Endodermal cell (in vitro differentiated cells): ENCODE results near the gene NAALADL2. TPM values are rescaled to one million over a fixed set of nuclear protein-coding genes. Genes with fewer than 3 reads are reported as not detected.

Source experiments
- DNase-seq: peaks from one replicate; pipeline ENCODE4 v3.0.0-alpha.2; 2017
- H3K27ac ChIP-seq: 2 replicates; pipeline ENCODE4 v1.5.1; 2013; ENCODE audit warnings: mild to moderate bottlenecking, low read depth, low read length, moderate library complexity
- H3K27me3 ChIP-seq: 2 replicates; pipeline ENCODE4 v1.6.1; 2013; ENCODE audit warnings: mild to moderate bottlenecking, low read length, moderate library complexity; ENCODE audit not compliant: insufficient read depth, control insufficient read depth, poor library complexity, severe bottlenecking
- H3K36me3 ChIP-seq: 2 replicates; pipeline ENCODE4 v1.7.0; 2013; ENCODE audit warnings: mild to moderate bottlenecking, low read length, moderate library complexity; ENCODE audit not compliant: control insufficient read depth, insufficient read depth
- H3K4me1 ChIP-seq: one replicate; pipeline ENCODE4 v1.7.0; 2013; ENCODE audit warnings: low read length; ENCODE audit not compliant: control insufficient read depth, insufficient read depth
- H3K4me3 ChIP-seq: 2 replicates; pipeline ENCODE4 v1.5.1; 2013; ENCODE audit warnings: mild to moderate bottlenecking, low read length, moderate library complexity
- H3K9ac ChIP-seq: 2 replicates; pipeline ENCODE4 v1.6.1; 2013; ENCODE audit warnings: mild to moderate bottlenecking, low read length, moderate library complexity; ENCODE audit not compliant: poor library complexity, severe bottlenecking; ENCODE audit errors: extremely low read depth
- H3K9me3 ChIP-seq: 2 replicates; pipeline ENCODE4 v1.6.1; 2013; ENCODE audit warnings: mild to moderate bottlenecking, low read length, moderate library complexity; ENCODE audit not compliant: control insufficient read depth
- H3K27ac Mint-ChIP-seq: 2 replicates; pipeline ENCODE4 v1.8.0; 2020; ENCODE audit warnings: mixed read lengths
- H3K27me3 Mint-ChIP-seq: 2 replicates; pipeline ENCODE4 v1.8.0; 2021; ENCODE audit warnings: mild to moderate bottlenecking, mixed read lengths; ENCODE audit not compliant: insufficient read depth
- H3K36me3 Mint-ChIP-seq: 2 replicates; pipeline ENCODE4 v1.8.0; 2020; ENCODE audit warnings: low read depth, mixed read lengths
- H3K4me1 Mint-ChIP-seq: 2 replicates; pipeline ENCODE4 v1.8.0; 2020; ENCODE audit warnings: mixed read lengths
- H3K4me3 Mint-ChIP-seq: 2 replicates; pipeline ENCODE4 v1.8.0; 2020; ENCODE audit warnings: mild to moderate bottlenecking, moderate library complexity, mixed read lengths
- H3K9me3 Mint-ChIP-seq: 2 replicates; pipeline ENCODE4 v1.8.0; 2020; ENCODE audit warnings: mild to moderate bottlenecking, mixed read lengths
- CTCF ChIP-seq: fragments of 200-600 bp; sonication (generic); conservative IDR thresholded peaks from 2 replicates; pipeline ENCODE4 v1.5.0; 2021; ENCODE audit warnings: antibody characterized with exemption, mild to moderate bottlenecking
- WGBS, 2 experiments: methylation state at CpG; one replicate each; pipeline versions ENCODE4 v1.1.5 to v1.1.7; 2013; ENCODE audit warnings: missing lambda C conversion rate in 2 of 2, mixed read lengths in 1 of 2; ENCODE audit not compliant: insufficient coverage in 1 of 2, insufficient read length in 1 of 2; 5-methylcytosine and 5-hydroxymethylcytosine counted together
- total RNA-seq, 2 donors: library from RNA; stranded (reverse); fragmentation: NEBNext Ultra II Directional in 1 of 2; extraction: Animal tissue kit (Norgen Biotek cat#: 25700) in 1 of 2; gene quantifications; 2 replicates in 1 of 2; 3 replicates in 1 of 2; pipeline ENCODE4 v1.2.1, GENCODE V29; 2021

NAALADL2 gene
- total RNA-seq, 2 donors from 2014 or later, result 1.6 to 1.8 TPM

GRCh38 chr3:175837962-175838361, 978.8 kb downstream of the NAALADL2 start:
- no peak for DNase-seq
- Histone ChIP-seq H3K27me3 (no peaks in the 10 kb centered on the region), H3K9me3 (no peaks in the 10 kb centered on the region), H3K27ac (no peak overlapping the region), H3K4me1 (no peaks in the 10 kb centered on the region), H3K4me3 (no peak overlapping the region), H3K36me3 (no peaks in the 10 kb centered on the region), H3K9ac (no peak overlapping the region)
- no peak overlapping the region for H3K27ac Mint-ChIP-seq
- H3K36me3 Mint-ChIP-seq, result no peaks in the 10 kb centered on the region
- no peaks in the 10 kb centered on the region for H3K27me3 Mint-ChIP-seq
- no peaks in the 10 kb centered on the region for H3K9me3 Mint-ChIP-seq
- TF ChIP-seq CTCF, result no peak
- peaks cover 4% of the 10 kb centered on the region for H3K4me1 Mint-ChIP-seq
- WGBS, 2 experiments, result 85% methylated on average over 2 of the region's 2 CpGs; no CpG with 5 or more reads in 1 of the 2 experiments
- no peak overlapping the region for H3K4me3 Mint-ChIP-seq

DNA sequence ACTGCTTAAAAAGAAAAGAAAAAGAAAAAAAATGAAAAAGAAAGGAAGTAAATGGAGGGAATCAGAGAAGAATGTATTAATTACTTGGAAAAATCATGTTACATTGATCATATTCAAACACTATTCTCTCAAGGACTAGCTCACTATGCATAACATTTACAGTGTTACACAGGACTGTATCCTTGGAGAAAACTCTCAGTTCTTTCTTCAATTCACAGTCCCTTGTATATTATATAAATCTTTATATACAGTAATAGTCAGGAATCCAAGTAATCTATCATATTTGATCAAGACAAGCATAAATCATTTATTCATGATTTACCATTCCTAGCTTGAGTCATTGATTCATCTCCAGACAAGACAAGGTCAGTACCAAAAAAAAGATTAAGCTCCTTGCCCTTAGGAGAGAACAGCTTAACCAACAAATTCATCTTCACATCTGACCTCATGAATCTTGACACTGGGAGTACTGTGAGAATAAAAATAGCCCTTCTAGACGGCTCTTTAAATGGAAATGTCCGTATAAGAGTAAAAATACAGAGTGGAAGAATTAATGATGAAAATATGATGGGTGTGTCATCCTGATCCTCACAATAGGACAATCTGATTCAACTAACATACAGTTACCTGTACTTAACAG, 980.4 kb downstream of the NAALADL2 start:
- WGBS, 2 experiments, result 89% methylated on average over 2 of the region's 2 CpGs; no CpG with 5 or more reads in 1 of the 2 experiments
- Mint-ChIP-seq H3K4me3 (no peak overlapping the region), H3K27me3 (no peaks in the 10 kb centered on the region), H3K9me3 (no peaks in the 10 kb centered on the region), H3K4me1 (peaks cover 4% of the 10 kb centered on the region), H3K36me3 (no peaks in the 10 kb centered on the region), H3K27ac (no peak overlapping the region)
- no peaks in the 10 kb centered on the region for H3K4me1 ChIP-seq
- no peak overlapping the region for H3K27ac ChIP-seq
- H3K36me3 ChIP-seq, result no peaks in the 10 kb centered on the region
- H3K9me3 ChIP-seq, result no peaks in the 10 kb centered on the region
- no peak overlapping the region for H3K9ac ChIP-seq
- no peaks in the 10 kb centered on the region for H3K27me3 ChIP-seq
- no peak overlapping the region for H3K4me3 ChIP-seq
- no peak for TF ChIP-seq CTCF
- no peak for DNase-seq

GRCh38 chr3:175851541-175851940, 992.4 kb downstream of the NAALADL2 start:
- no peak overlapping the region for H3K4me3 Mint-ChIP-seq
- peaks cover 9% of the 10 kb centered on the region for H3K4me1 Mint-ChIP-seq

More at GRCh38 chr3:175851541-175851940, 992.4 kb downstream of the NAALADL2 start:
- Histone ChIP-seq H3K4me3 (no peak overlapping the region), H3K9me3 (no peaks in the 10 kb centered on the region), H3K4me1 (no peaks in the 10 kb centered on the region), H3K27ac (no peak overlapping the region), H3K27me3 (no peaks in the 10 kb centered on the region), H3K36me3 (no peaks in the 10 kb centered on the region), H3K9ac (no peak overlapping the region)
- H3K27ac Mint-ChIP-seq, result no peak overlapping the region
- no peak for TF ChIP-seq CTCF
- no peaks in the 10 kb centered on the region for H3K36me3 Mint-ChIP-seq
- no peak for DNase-seq
- H3K27me3 Mint-ChIP-seq, result no peaks in the 10 kb centered on the region
- 93 to 100% methylated on average over 5 to 7 of the region's 7 CpGs for WGBS, 2 experiments
- H3K9me3 Mint-ChIP-seq, result no peaks in the 10 kb centered on the region
